Hematopoietic multipotent progenitor cell treated with erythropoietin and hydrocortisone succinate and interleukin-3 and kit ligand, for 4 days (in vitro differentiated cells): ENCODE data around the gene COMMD8.
A peak's percentile ranks its signal among the peaks of the same experiment; 100 is the strongest.
"Not testable (repeated sequence)": the region's sequence is repeated elsewhere in the genome, so short reads cannot be mapped to it uniquely, and the experiment has no call there.

Source experiments
- DNase-seq: peaks from one replicate; pipeline ENCODE4 v3.0.0-alpha.2; 2015

The COMMD8 gene

GRCh38 chr4:47463235-47463956 lies at the start of gene COMMD8:
TSS of gene COMMD8 (minus strand) at chr4:47463702. CDS start at chr4:47463651, 51 bp downstream.
- DNase-seq: peak; percentile 99

DNA sequence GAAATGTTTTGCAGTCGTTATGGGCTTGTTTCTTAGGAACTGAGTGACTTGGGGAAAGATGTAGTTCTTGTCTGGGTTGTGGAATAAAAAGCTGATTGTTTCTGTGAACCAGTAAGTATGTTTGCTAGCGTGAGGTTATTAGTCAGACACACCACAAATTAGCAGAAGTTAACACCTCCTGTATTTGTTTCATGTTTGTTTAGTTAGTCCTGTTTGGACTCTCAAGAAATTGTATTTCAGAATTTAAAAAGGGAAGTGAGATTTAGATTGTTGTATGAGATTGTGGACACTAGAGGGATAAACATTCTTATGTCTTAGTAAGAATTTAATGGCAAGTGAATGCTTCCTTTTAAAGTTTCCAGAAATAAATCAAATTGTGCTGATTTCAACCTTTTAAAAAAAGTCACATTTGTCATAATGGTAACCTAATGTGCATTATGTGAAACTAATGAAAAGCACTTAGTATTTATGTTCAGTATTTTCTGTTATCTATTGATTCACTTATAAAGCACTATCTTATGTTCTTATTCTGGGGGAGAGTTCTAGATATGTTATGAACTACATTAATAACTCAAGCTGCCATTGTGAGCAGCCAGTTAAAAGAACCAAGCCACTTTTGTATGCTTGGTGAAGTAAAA lies 47.1 kb upstream of the COMMD8 start:
- DNase-seq: peak; percentile 62

DNA sequence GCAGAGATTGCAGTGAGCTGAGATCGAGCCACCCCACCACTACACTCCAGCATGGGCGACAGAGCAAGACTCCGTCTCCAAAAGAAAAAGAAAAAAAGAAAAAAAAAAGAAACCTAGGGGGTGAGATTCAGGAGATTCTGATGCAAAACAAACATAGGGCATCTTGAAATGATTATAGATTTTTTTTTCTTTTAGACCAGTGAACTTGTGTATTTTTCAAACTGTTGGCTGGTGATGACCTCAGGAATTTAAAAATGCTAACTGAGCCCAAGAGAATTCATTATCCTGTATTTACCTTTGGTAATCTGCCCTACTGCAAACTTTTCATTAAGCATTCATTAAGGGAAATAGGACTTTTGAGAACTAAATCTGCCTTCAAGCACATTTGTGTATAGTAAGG lies 42.2 kb upstream of the COMMD8 start:
- no peak for DNase-seq

GRCh38 chr4:47505147-47505546 lies 41.6 kb upstream of the COMMD8 start:
- DNase-seq: no peak

DNA sequence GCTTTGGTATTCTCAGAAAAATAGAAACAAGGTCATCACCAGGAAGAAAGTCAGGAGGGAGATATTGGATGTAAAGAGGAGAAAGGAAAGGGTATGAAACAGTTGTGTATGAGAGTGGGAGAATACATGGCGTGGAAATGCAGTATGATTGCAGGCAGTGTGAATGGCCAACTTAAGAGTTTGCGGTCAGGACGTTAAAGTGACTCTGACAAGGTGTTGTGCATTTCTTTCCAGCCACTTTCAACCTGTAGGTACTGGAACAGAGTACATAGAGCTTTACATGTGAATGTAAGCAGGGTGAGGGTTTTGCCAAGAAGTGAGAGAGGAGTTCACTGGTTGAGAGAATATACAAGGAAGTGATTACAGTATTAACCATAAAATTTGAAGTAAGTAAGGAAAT lies 37.3 kb upstream of the COMMD8 start:
- no peak for DNase-seq

DNA sequence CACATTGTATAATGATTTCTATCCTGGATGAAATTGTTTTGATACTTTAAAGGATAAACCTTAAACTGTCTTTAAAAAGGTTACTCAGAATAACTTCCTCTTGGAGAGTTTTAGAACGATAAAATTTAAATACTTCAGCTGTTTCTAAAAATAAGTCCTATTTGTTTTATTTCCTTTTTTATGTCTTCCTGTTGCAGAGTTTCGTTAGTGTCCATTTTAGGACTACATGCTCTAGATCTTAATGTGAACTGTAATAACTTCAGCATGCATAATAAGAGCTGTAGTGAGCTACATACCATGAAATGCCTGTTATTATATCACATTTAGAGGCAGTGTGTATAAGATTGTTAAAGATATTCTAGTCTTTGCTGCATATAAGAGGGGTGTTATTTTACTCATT lies 36.2 kb upstream of the COMMD8 start:
- DNase-seq: peak; percentile 21

DNA sequence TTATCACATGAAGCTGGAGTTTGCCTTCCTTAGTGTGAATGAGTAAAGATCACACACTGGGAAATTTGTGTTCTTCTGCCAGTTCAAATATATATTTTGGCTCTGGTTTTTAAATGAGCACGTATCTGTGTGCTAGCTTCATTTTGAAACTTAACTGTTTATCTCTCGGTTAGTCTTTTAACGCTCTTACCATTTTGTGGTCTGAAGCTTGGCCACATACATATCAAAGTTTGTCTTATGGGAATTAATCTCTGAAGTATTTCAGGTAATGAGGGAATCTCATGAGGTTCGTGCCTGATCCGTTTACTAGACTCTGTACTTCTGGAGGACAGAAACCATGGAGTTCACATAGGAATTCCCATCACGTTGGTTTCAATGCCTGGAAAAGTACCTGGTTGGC lies 35.4 kb upstream of the COMMD8 start:
- DNase-seq: no peak

GRCh38 chr4:47494124-47494430 lies 30.6 kb upstream of the COMMD8 start:
- DNase-seq: no peak

DNA sequence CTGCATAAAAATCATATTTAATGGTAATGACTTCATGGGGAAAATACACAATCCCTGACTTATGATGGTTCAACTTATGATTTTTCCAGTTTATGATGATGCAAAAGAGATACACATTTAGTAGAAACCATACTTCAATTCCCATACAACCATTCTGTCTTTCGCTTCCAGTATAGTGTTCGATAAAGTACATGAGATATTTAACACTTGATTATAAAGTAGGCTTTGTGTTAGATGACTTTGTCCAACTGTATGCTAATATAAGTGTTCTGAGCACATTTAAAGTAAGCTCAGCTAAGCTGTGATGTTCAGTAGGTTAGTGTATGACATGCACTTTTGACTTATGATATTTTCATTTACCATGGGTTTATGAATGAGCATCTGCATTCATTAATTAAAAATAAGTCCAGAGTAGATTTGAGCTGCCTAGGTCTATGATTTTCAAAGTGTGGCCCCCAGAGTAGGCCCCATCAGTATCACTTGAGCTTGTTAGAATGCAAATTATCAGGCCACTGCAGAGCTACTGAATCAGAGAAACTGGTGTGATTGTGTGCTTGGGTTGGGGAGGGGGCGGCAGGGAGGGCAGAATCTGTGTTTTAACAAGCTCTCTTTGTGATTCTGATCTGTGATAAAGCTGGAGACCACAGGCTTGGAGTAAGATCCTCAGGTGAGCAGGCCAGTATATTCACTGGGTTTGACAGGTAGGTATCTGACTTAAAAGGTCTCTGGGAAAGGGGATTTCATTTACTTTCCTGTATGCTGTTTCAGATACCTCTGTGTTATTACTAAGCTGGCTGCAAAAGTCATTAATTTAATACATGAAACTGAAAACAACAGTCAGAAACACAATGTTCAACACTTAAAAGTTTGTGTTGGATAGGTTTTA lies 30.0 kb upstream of the COMMD8 start:
- DNase-seq: no peak

- peak; percentile 51 for DNase-seq
These were observed 27.0 kb upstream of the COMMD8 start for GRCh38 chr4:47490550-47490949.

GRCh38 chr4:47488706-47489105 lies 25.2 kb upstream of the COMMD8 start:
- DNase-seq: no peak

GRCh38 chr4:47486727-47487126 lies 23.2 kb upstream of the COMMD8 start:
- not testable (repeated sequence) for DNase-seq

DNA sequence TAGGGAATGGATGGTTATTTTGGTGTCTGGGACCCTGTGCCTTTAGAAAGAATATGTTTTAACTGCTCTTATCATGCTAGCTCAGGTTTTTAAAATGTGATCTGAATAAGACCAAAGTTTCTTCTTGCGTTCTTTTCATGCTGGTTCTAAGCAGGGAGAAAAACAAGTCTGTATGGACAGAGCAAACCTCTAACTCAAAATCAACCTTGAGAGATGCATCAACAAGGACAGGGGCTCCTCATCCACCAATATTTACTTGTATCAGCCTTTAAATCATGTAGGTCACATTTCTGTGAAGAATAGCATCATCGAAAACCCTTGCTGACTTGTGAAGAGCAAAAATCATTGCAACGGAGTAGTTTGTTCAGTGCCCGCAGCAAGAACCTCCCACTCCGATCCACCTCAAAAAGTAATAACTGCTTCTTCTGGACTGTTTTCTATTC lies 22.8 kb upstream of the COMMD8 start:
- DNase-seq: no peak

DNA sequence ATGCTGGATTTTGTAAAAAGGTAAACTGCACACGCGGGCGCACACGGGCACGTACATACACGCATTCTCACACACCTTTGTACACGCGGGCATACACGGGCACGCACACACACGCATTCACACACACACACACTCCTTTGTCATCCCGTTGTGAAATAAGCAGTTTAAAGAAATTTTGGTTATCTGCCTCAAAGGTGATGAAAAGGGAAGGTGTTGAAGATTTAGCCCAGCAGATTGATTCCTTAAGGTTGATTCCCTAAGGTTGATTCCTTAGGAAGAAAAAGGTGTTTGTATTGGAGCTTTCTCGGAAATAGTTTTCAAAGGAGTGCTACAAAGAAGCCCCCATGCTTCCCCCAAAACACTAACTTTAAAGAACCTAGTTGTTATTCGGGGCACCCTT lies 22.3 kb upstream of the COMMD8 start:
- DNase-seq: no peak

DNA sequence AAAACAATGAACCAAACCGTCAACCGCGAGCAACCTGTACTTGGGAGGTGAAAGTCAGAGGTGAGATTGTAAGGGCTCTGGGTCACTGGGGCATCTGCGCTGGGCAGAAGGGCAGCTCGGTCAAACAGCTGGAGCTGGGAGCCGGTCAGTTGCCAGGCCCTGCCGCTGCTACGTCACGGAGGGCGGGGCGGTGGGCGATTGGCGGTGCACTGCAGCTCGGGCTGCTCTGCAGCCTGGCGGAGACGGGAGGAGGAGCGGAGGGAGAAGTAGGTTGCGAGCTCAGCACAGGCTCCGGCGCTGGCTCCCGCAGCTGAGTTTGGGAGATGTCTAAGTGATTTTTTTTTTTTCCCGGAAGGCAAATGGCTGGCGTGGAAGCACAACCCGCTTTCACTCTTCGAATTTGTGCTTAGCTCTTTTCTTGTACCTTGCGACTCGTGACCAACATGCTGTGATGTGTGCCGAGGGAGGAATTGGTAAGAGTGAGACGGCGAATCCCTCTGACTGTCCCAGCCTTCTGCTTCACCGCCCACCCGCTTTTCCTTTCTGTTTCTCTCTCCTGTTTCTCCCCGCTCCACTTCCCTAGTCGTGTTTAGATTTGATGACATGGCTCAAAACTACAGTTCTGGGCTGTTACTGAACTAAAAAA lies 21.7 kb upstream of the COMMD8 start, which contains the start of gene ATP10D:
Gene ATP10D (plus strand): TSS at position 229 of the 646 bp plus-strand sequence. CDS start 27,266 bp downstream, outside the sequence.
- DNase-seq: peak; percentile 94

DNA sequence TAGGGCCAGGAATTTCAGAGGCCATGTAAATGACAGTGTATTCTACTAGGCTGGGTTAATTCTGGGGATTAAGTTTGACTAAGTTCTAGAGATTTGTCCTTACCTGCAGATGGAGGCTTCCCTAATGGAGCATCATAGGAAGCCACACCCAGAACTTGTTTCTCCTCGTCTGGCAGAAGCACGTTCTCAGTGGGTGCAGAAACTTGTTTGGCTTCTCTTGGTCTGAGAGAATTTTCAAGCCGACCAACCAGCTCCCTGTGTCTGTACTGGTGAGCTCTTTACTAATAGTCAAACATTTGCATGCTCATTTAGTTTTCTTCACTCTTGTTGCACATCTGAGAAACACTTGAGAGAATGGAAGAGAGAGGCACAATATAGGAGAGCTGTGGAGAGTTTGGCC lies 20.7 kb upstream of the COMMD8 start:
- no peak for DNase-seq

DNA sequence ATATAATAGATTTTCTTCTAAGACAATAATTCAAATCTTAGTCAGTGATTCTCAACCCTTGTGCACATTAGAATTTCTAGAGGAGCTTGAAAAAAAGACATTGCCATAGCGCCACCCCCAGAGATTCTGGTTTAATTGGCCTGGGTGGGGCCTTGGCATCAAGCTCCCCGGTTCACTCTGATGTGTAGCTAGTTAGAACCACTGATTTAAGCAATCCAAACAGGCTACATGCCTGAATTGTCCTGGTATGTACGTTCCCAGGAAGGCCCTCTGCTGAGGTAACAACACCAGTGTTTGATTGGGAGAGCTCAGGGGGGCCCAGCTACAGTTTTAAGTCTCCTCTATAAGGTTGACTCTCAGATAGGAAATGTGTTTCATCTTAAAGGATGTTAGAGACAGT lies 20.2 kb upstream of the COMMD8 start:
- no peak for DNase-seq

DNA sequence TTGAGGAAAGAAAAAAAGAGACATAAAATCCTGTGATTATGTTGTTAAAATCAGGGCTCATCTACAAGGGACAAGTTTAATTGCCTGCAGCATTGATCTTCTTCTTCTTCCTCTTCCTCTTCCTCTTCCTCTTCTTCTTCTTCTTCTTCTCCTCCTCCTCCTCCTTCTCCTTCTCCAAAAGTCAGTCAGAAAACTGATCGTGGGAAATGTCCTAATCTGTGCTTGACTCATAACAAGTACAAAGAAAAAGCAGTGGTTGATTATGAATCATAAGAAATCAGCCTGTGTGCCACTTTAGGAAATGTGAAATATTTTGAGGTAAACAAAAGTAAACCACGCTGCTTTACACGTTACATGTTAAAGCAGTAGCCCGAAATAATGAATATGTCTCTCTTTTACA lies 18.8 kb upstream of the COMMD8 start:
- DNase-seq: no peak

DNA sequence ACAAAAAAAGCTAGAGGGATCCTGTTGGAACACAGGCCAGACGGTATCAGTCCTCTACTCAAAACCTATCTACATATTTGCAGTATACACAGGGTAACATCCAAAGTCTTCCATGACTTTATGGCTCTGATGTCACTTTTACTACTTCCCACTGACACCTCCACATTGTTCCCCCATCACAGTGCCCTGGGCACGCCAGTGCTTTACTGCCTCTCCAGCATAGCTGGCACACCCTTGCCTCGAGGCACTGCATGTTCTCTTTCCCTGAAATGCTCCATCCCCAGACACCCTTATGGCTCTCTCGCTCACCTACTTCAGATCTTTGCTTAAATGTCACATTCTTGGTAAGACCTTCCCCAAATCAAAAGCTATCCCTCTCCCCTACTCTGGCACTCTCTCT lies 15.3 kb upstream of the COMMD8 start:
- no peak for DNase-seq

DNA sequence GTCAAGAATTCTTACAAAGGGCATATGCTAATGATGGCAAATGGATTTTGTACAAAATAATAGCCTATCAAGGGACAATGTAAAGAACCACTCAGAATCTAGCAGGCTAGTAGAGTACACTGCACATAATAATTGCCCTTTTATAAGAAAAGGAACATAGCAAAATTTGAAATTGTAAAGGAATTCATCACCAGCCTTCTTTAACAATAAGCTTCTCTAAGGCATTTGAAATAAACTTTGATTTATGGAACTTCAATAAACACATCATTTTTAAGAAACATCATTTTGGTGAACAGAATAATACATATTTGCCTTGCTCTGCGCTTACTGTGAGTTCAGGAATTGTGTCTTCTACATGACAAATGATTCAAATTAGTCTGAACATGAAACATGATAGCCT lies 11.9 kb upstream of the COMMD8 start:
- no peak for DNase-seq

GRCh38 chr4:47474799-47475198 lies 11.3 kb upstream of the COMMD8 start:
- peak; percentile 21 for DNase-seq

DNA sequence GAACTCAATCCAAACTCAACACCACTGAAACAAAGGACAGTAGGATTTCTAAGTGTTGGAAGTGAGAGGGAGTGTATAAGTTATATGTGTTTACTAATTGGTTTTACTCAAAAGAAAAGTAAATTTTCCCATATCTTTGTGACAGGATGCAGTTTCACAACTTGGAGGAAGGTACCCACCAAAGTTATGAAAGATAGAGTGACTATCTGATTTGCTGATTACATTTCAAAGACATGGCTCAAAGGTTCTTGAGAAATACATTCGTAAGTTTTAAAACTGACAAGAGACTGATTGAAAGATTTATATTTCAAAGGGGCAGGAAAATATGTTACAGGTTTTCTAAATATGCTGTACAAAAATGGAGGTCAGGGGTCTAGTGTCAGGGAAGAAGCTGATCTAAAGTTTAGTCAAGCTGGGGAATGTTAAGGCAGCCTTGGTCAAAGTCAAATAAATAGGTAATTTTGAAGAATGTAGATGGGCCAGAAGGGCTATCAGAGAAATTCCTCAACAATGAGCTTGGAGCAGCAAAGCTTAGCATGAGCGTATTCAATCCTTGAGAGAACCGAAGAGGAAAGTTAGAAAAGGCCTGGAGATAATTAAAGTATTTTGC lies 9.7 kb upstream of the COMMD8 start:
- peak; percentile 67 for DNase-seq

GRCh38 chr4:47471591-47471990 lies 8.1 kb upstream of the COMMD8 start:
- peak; percentile 45 for DNase-seq
